ENCODE measurements around the gene PNMA3.
"Not testable (repeated sequence)": the region's sequence is repeated elsewhere in the genome, so short reads cannot be mapped to it uniquely, and the experiment has no call there.

DNA sequence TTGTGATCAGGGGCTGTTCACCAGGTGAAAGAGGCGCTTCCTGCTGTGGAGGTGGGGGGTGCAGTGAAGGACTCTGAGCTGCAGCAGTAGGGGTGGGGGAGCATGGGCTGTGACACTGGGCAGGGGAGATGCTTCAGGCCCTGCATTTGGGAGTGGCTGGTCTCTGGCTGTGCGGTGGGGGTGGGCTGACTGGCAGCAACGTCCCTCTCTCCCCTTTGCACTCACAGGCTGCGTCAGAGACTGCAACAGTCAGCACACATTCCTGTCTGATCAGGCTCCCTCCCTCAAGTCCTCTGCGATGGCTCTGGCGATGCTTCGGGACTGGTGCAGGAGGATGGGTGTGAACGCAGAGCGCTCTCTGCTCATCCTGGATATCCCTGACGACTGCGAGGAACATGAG lies 27.8 kb upstream of the PNMA3 start:
- not testable (repeated sequence) for TF ChIP-seq ZNF624, SCRT2 (tag by site-specific recombination; IDR thresholded peaks at IDR 0.05)
- TF ChIP-seq, protein P1, sequence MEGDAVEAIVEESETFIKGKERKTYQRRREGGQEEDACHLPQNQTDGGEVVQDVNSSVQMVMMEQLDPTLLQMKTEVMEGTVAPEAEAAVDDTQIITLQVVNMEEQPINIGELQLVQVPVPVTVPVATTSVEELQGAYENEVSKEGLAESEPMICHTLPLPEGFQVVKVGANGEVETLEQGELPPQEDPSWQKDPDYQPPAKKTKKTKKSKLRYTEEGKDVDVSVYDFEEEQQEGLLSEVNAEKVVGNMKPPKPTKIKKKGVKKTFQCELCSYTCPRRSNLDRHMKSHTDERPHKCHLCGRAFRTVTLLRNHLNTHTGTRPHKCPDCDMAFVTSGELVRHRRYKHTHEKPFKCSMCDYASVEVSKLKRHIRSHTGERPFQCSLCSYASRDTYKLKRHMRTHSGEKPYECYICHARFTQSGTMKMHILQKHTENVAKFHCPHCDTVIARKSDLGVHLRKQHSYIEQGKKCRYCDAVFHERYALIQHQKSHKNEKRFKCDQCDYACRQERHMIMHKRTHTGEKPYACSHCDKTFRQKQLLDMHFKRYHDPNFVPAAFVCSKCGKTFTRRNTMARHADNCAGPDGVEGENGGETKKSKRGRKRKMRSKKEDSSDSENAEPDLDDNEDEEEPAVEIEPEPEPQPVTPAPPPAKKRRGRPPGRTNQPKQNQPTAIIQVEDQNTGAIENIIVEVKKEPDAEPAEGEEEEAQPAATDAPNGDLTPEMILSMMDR (tag by site-specific recombination; IDR thresholded peaks at IDR 0.05): not testable (repeated sequence)
- TF ChIP-seq, protein P2, sequence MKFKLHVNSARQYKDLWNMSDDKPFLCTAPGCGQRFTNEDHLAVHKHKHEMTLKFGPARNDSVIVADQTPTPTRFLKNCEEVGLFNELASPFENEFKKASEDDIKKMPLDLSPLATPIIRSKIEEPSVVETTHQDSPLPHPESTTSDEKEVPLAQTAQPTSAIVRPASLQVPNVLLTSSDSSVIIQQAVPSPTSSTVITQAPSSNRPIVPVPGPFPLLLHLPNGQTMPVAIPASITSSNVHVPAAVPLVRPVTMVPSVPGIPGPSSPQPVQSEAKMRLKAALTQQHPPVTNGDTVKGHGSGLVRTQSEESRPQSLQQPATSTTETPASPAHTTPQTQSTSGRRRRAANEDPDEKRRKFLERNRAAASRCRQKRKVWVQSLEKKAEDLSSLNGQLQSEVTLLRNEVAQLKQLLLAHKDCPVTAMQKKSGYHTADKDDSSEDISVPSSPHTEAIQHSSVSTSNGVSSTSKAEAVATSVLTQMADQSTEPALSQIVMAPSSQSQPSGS (tag by site-specific recombination; IDR thresholded peaks at IDR 0.05; ENCODE audit: low read depth): not testable (repeated sequence)
- TF ChIP-seq, protein P3, sequence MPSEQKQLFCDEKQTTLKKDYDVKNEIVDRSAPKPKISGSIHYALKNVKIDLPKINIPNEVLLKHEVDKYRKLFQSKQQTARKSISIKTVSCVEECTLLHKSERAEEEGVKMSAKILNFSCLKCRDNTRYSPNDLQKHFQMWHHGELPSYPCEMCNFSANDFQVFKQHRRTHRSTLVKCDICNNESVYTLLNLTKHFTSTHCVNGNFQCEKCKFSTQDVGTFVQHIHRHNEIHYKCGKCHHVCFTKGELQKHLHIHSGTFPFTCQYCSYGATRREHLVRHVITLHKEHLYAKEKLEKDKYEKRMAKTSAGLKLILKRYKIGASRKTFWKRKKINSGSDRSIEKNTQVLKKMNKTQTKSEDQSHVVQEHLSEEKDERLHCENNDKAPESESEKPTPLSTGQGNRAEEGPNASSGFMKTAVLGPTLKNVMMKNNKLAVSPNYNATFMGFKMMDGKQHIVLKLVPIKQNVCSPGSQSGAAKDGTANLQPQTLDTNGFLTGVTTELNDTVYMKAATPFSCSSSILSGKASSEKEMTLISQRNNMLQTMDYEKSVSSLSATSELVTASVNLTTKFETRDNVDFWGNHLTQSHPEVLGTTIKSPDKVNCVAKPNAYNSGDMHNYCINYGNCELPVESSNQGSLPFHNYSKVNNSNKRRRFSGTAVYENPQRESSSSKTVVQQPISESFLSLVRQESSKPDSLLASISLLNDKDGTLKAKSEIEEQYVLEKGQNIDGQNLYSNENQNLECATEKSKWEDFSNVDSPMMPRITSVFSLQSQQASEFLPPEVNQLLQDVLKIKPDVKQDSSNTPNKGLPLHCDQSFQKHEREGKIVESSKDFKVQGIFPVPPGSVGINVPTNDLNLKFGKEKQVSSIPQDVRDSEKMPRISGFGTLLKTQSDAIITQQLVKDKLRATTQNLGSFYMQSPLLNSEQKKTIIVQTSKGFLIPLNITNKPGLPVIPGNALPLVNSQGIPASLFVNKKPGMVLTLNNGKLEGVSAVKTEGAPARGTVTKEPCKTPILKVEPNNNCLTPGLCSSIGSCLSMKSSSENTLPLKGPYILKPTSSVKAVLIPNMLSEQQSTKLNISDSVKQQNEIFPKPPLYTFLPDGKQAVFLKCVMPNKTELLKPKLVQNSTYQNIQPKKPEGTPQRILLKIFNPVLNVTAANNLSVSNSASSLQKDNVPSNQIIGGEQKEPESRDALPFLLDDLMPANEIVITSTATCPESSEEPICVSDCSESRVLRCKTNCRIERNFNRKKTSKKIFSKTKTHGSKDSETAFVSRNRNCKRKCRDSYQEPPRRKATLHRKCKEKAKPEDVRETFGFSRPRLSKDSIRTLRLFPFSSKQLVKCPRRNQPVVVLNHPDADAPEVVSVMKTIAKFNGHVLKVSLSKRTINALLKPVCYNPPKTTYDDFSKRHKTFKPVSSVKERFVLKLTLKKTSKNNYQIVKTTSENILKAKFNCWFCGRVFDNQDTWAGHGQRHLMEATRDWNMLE (tag by site-specific recombination; conservative IDR thresholded peaks at IDR 0.05; ENCODE audit: low read depth): not testable (repeated sequence)

All from HEK293 (cell line).